Testis (tissue), 2 donors: ENCODE measurements around the gene AKR1C8.

ENCODE experiments used
- CTCF ChIP-seq, 3 experiments: fragments of 450-650 bp in 2 of 3; fragments of 200-600 bp in 1 of 3; sonication (generic) in 1 of 3; IDR thresholded peaks; one replicate each; pipeline ENCODE4 v1.5.1; 2016 to 2019; ENCODE audit warnings: antibody characterized with exemption in 3 of 3, mild to moderate bottlenecking in 2 of 3, moderate library complexity in 1 of 3
- POLR2A ChIP-seq: fragments of 450-650 bp; IDR thresholded peaks from one replicate; pipeline ENCODE4 v1.6.1; 2017; ENCODE audit warnings: antibody characterized with exemption, mild to moderate bottlenecking, moderate library complexity

- no peak for TF ChIP-seq CTCF (IDR thresholded peaks at IDR 0.05)
- no peak for TF ChIP-seq POLR2A
These were observed 36.3 kb downstream of the AKR1C8 start for GRCh38 chr10:5148678-5149032.
